HEK293 (cell line): ENCODE data around the gene AHCYL1.

Source experiments
- CTCF ChIA-PET: fragments of 350-600 bp; formaldehyde crosslinking; extraction: SDS; loops from one replicate; lab custom pipeline; 2021; ENCODE audit warnings: antibody characterized with exemption; lab: Yijun Ruan, JAX
- POLR2A ChIA-PET: fragments of 300-600 bp; formaldehyde crosslinking; extraction: SDS; loops from one replicate; lab custom pipeline; 2020; ENCODE audit warnings: antibody characterized with exemption, inconsistent platforms; lab: Yijun Ruan, JAX
- H3K27ac ChIP-seq: fragments of 200-500 bp; sonication (Bioruptor generic); 2 replicates; pipeline ENCODE4 v1.5.1; 2014; ENCODE audit warnings: low read depth, low read length, control low read depth, inconsistent platforms; ENCODE audit errors: extremely low read depth
- H3K36me3 ChIP-seq, 2 experiments: fragments of 200-500 bp in 1 of 2; sonication (Bioruptor generic) in 1 of 2; 1 replicate in 1 of 2; 2 replicates in 1 of 2; pipeline ENCODE4 v1.5.1; 2014 to 2017; ENCODE audit warnings: inconsistent platforms in 2 of 2, low read length in 2 of 2; ENCODE audit not compliant: control insufficient read depth in 2 of 2, insufficient read depth in 1 of 2
- H3K4me1 ChIP-seq: fragments of 200-500 bp; sonication (Bioruptor generic); 2 replicates; pipeline ENCODE4 v1.5.1; 2014; ENCODE audit warnings: mild to moderate bottlenecking, low read length, inconsistent platforms; ENCODE audit not compliant: control insufficient read depth, insufficient read depth
- H3K4me3 ChIP-seq: 2 replicates; pipeline ENCODE4 v1.5.1; 2011; ENCODE audit warnings: low read depth, mild to moderate bottlenecking, control low read depth, low read length, moderate library complexity
- H3K9me3 ChIP-seq: fragments of 200-500 bp; sonication (Bioruptor generic); 2 replicates; pipeline ENCODE4 v1.5.1; 2014; ENCODE audit warnings: low read depth, low read length, inconsistent platforms; ENCODE audit not compliant: control insufficient read depth, insufficient read depth
- ELK4 ChIP-seq: IDR thresholded peaks from 2 replicates; pipeline ENCODE4 v1.6.1; 2011; ENCODE audit warnings: mild to moderate bottlenecking, low read depth, low read length, borderline replicate concordance
- KLF16 ChIP-seq: fragments of 450-650 bp; formaldehyde crosslinking; IDR thresholded peaks from 2 replicates; pipeline ENCODE4 v1.5.1; 2017; ENCODE audit warnings: missing biosample characterization, missing genetic modification characterization
- PRDM1 ChIP-seq: fragments of 450-650 bp; formaldehyde crosslinking; IDR thresholded peaks from 2 replicates; pipeline ENCODE4; 2016; ENCODE audit warnings: missing biosample characterization, missing genetic modification characterization
- SP7 ChIP-seq: fragments of 450-650 bp; formaldehyde crosslinking; IDR thresholded peaks from 2 replicates; pipeline ENCODE4 v1.5.1; 2016; ENCODE audit warnings: missing biosample characterization, missing genetic modification characterization
- TRIM28 ChIP-seq: IDR thresholded peaks from 2 replicates; pipeline ENCODE4 v1.6.1; 2011; ENCODE audit warnings: low read length, control low read depth, borderline replicate concordance
- ZBTB20 ChIP-seq: fragments of 450-650 bp; formaldehyde crosslinking; IDR thresholded peaks from 2 replicates; pipeline ENCODE4 v1.5.1; 2016; ENCODE audit warnings: missing biosample characterization, missing genetic modification characterization
- ZBTB26 ChIP-seq: fragments of 450-650 bp; formaldehyde crosslinking; optimal IDR thresholded peaks from 2 replicates; pipeline ENCODE3; 2016; ENCODE audit warnings: missing biosample characterization, mild to moderate bottlenecking, missing genetic modification characterization
- ZNF223 ChIP-seq: fragments of 450-650 bp; formaldehyde crosslinking; IDR thresholded peaks from 2 replicates; pipeline ENCODE4 v1.5.1; 2016; ENCODE audit warnings: missing biosample characterization, missing genetic modification characterization
- ZNF37A ChIP-seq: fragments of 450-650 bp; IDR thresholded peaks from 2 replicates; pipeline ENCODE4 v1.5.1; 2018; ENCODE audit warnings: missing biosample characterization, missing genetic modification characterization
- ZNF488 ChIP-seq: fragments of 450-650 bp; formaldehyde crosslinking; IDR thresholded peaks from 2 replicates; pipeline ENCODE4 v1.5.1; 2016; ENCODE audit warnings: missing biosample characterization, missing genetic modification characterization
- ZNF510 ChIP-seq: fragments of 450-650 bp; formaldehyde crosslinking; IDR thresholded peaks from 2 replicates; pipeline ENCODE4 v1.5.1; 2018; ENCODE audit warnings: mild to moderate bottlenecking, missing genetic modification characterization, missing biosample characterization; ENCODE audit not compliant: insufficient replicate concordance
- ZNF529 ChIP-seq: fragments of 450-650 bp; formaldehyde crosslinking; IDR thresholded peaks from 2 replicates; pipeline ENCODE4 v1.5.1; 2017; ENCODE audit warnings: missing genetic modification characterization, missing biosample characterization; ENCODE audit not compliant: insufficient replicate concordance
- ZNF585B ChIP-seq: fragments of 450-650 bp; formaldehyde crosslinking; IDR thresholded peaks from 2 replicates; pipeline ENCODE4 v1.5.1; 2016; ENCODE audit warnings: missing biosample characterization, missing genetic modification characterization
- ZNF626 ChIP-seq: fragments of 450-650 bp; sonication (Bioruptor Pico); formaldehyde crosslinking; IDR thresholded peaks from 2 replicates; pipeline ENCODE4 v1.5.1; 2018; ENCODE audit warnings: missing biosample characterization, missing genetic modification characterization, inconsistent platforms
- ZNF629 ChIP-seq: fragments of 450-650 bp; formaldehyde crosslinking; IDR thresholded peaks from 2 replicates; pipeline ENCODE4 v1.5.1; 2017; ENCODE audit warnings: missing biosample characterization, missing genetic modification characterization
- ZNF645 ChIP-seq: fragments of 450-650 bp; formaldehyde crosslinking; IDR thresholded peaks from 2 replicates; pipeline ENCODE4; 2016; ENCODE audit warnings: missing biosample characterization, missing genetic modification characterization
- ZNF658 ChIP-seq: fragments of 450-650 bp; formaldehyde crosslinking; IDR thresholded peaks from 2 replicates; pipeline ENCODE4; 2016; ENCODE audit warnings: missing biosample characterization, missing genetic modification characterization
- ZNF677 ChIP-seq: fragments of 450-650 bp; IDR thresholded peaks from 2 replicates; pipeline ENCODE4 v1.5.0; 2018; ENCODE audit warnings: missing biosample characterization, mild to moderate bottlenecking, missing genetic modification characterization, moderate library complexity
- ZNF704 ChIP-seq: fragments of 450-650 bp; formaldehyde crosslinking; IDR thresholded peaks from 2 replicates; pipeline ENCODE4 v1.5.1; 2016; ENCODE audit warnings: missing biosample characterization, missing genetic modification characterization

Gene AHCYL1

GRCh38 chr1:110017792-110018191 lies 33.2 kb downstream of the AHCYL1 start (continued):
- TF ChIP-seq ZNF658 (tag by site-specific recombination), result no peak
- no peak for TF ChIP-seq ZNF223
- TF ChIP-seq KLF16 (tag by site-specific recombination), result no peak
- TF ChIP-seq ZNF626 (tag by site-specific recombination), result no peak
- no peak for TF ChIP-seq ZNF704
- no peak for TF ChIP-seq ZBTB20 (tag by site-specific recombination)
- TF ChIP-seq TRIM28, result no peak
- TF ChIP-seq ZBTB26, result no peak
- no peak for TF ChIP-seq ZNF510 (tag by site-specific recombination)
- TF ChIP-seq ZNF585B (tag by site-specific recombination), result no peak
- no peak for TF ChIP-seq ZNF677
- no peak for TF ChIP-seq ELK4

GRCh38 chr1:110018396-110018795 lies 33.8 kb downstream of the AHCYL1 start:
- H3K4me3 ChIP-seq, result no peak overlapping the region
- ChIA-PET CTCF (interaction anchor here (0.5 to 2.8 kb wide), 3 partner anchors 11 to 241 kb away, joined by 3 to 18 read pairs (median 4); no protein-coding TSS in a partner anchor), POLR2A (no interaction called here)
- H3K4me1 ChIP-seq, result no peaks in the 10 kb centered on the region
- no peak for TF ChIP-seq ZNF629 (tag by site-specific recombination)
- TF ChIP-seq ELK4, result no peak
- no peak for TF ChIP-seq PRDM1 (tag by site-specific recombination)
- TF ChIP-seq ZNF529 (tag by site-specific recombination), result no peak
- TF ChIP-seq ZNF37A (tag by site-specific recombination), result no peak
- TF ChIP-seq ZNF645 (tag by site-specific recombination), result no peak
- H3K9me3 ChIP-seq, result no peaks in the 10 kb centered on the region
- H3K27ac ChIP-seq, result no peak overlapping the region
- H3K36me3 ChIP-seq, result peaks cover 26 to 97% of the 10 kb centered on the region in 2 experiments

GRCh38 chr1:110019770-110020169 lies 35.2 kb downstream of the AHCYL1 start:
- POLR2A ChIA-PET, result interaction anchor here (1.2 kb wide), 1 partner anchor 384 kb away, joined by 3 read pairs; no protein-coding TSS in a partner anchor
- no peaks in the 10 kb centered on the region for H3K9me3 ChIP-seq
- H3K36me3 ChIP-seq, result peaks cover 30 to 99% of the 10 kb centered on the region in 2 experiments
- no peaks in the 10 kb centered on the region for H3K4me1 ChIP-seq
- TF ChIP-seq ZNF488 (no peak), SP7 (tag by site-specific recombination) (no peak)
- H3K4me3 ChIP-seq, result no peak overlapping the region
- CTCF ChIA-PET, result interaction anchor here (0.6 to 2.8 kb wide), 2 partner anchors 10 to 440 kb away, joined by 5 to 18 read pairs; no protein-coding TSS in a partner anchor
- H3K27ac ChIP-seq, result no peak overlapping the region
